Ishikawa (cell line): Measurements from ENCODE around the gene PSMB11.

Experiments used
- CEBPB ChIP-seq: IDR thresholded peaks from 2 replicates; pipeline ENCODE4 v1.6.1; 2012
- CREB1 ChIP-seq: IDR thresholded peaks from 2 replicates; pipeline ENCODE4 v1.6.1; 2012; ENCODE audit warnings: low read depth
- EGR1 ChIP-seq: IDR thresholded peaks from 2 replicates; pipeline ENCODE4 v1.6.1; 2012
- EP300 ChIP-seq: IDR thresholded peaks from 2 replicates; pipeline ENCODE4 v1.6.1; 2012; ENCODE audit warnings: borderline replicate concordance
- FOXM1 ChIP-seq: IDR thresholded peaks from 2 replicates; pipeline ENCODE4 v1.6.1; 2012; ENCODE audit warnings: low read depth, borderline replicate concordance
- MAX ChIP-seq: IDR thresholded peaks from 2 replicates; pipeline ENCODE4 v1.6.1; 2012
- NFIC ChIP-seq: IDR thresholded peaks from 2 replicates; pipeline ENCODE4 v1.6.1; 2012
- RAD21 ChIP-seq: IDR thresholded peaks from 2 replicates; pipeline ENCODE4 v1.6.1; 2012; ENCODE audit warnings: low read depth
- REST ChIP-seq: IDR thresholded peaks from 2 replicates; pipeline ENCODE4 v1.6.1; 2012; ENCODE audit warnings: low read depth, mild to moderate bottlenecking
- TAF1 ChIP-seq: IDR thresholded peaks from 2 replicates; pipeline ENCODE4 v1.6.1; 2012; ENCODE audit warnings: low read depth, mild to moderate bottlenecking
- TCF12 ChIP-seq: IDR thresholded peaks from 2 replicates; pipeline ENCODE4 v1.6.1; 2012; ENCODE audit warnings: low read depth
- TEAD4 ChIP-seq: IDR thresholded peaks from 2 replicates; pipeline ENCODE4 v1.6.1; 2012
- YY1 ChIP-seq: IDR thresholded peaks from 2 replicates; pipeline ENCODE4 v1.6.1; 2012; ENCODE audit warnings: low read depth
- ZBTB7A ChIP-seq: IDR thresholded peaks from 2 replicates; pipeline ENCODE4 v1.6.1; 2012; ENCODE audit warnings: low read depth

GRCh38 chr14:22998329-22999012 lies 43.5 kb upstream of the PSMB11 start:
- no peak for TF ChIP-seq EP300
- no peak for TF ChIP-seq MAX
- no peak for TF ChIP-seq YY1
- no peak for TF ChIP-seq FOXM1
- TF ChIP-seq TAF1, result no peak
- no peak for TF ChIP-seq TCF12
- no peak for TF ChIP-seq NFIC
- TF ChIP-seq TEAD4, result no peak
- no peak for TF ChIP-seq REST
- TF ChIP-seq ZBTB7A, result no peak
- TF ChIP-seq CEBPB, result no peak
- no peak for TF ChIP-seq EGR1
- TF ChIP-seq CREB1, result no peak
- no peak for TF ChIP-seq RAD21
